Nephron (organoid): ENCODE results near the gene TMTC1.

Experiments used
- H3K27ac Mint-ChIP-seq, 3 experiments: 2 replicates each; pipeline ENCODE4 v1.8.0; 2020; ENCODE audit warnings: mixed read lengths in 3 of 3, mild to moderate bottlenecking in 2 of 3, moderate library complexity in 1 of 3
- H3K27me3 Mint-ChIP-seq: 2 replicates; pipeline ENCODE4 v1.8.0; 2021; ENCODE audit warnings: low read depth, mild to moderate bottlenecking, moderate library complexity, mixed read lengths
- H3K36me3 Mint-ChIP-seq: 2 replicates; pipeline ENCODE4 v1.8.0; 2020; ENCODE audit warnings: low read depth, mixed read lengths
- H3K4me1 Mint-ChIP-seq: 2 replicates; pipeline ENCODE4 v1.8.0; 2020; ENCODE audit warnings: mixed read lengths
- H3K4me3 Mint-ChIP-seq, 3 experiments: 2 replicates each; pipeline ENCODE4 v1.8.0; 2020; ENCODE audit warnings: mild to moderate bottlenecking in 3 of 3, mixed read lengths in 3 of 3, moderate library complexity in 2 of 3
- H3K9me3 Mint-ChIP-seq: 2 replicates; pipeline ENCODE4 v1.8.0; 2020; ENCODE audit warnings: mixed read lengths
- CTCF ChIP-seq, 3 experiments: fragments of 200-600 bp; sonication (generic); IDR thresholded peaks; one replicate each; pipeline ENCODE4 v1.5.0; 2021; ENCODE audit warnings: antibody characterized with exemption in 3 of 3; ENCODE audit not compliant: unreplicated experiment in 3 of 3

Gene TMTC1

DNA sequence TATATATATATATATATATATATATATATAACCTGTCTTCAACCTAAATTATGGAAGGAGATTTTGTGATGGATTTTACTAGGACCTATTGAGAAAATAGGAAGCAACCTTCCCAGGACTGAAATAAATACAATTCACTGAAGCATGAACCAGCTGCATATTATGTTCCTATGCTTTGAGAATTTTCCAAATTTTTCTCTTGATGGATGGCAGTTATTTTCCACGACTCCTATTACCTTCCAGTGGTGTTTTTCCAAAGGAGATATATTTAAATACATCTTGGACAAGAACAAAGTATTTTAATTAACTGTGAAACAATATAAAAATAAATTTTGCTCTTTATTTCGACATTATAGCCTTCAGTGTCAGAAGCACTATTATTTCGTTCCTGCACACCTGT lies 87.9 kb downstream of the TMTC1 start:
- Mint-ChIP-seq H3K4me1 (peaks cover 19% of the 10 kb centered on the region), H3K4me3 (no peak overlapping the region), H3K27ac (peak overlapping the region in 1 of 3 experiments; percentile 17), H3K36me3 (no peaks in the 10 kb centered on the region), H3K27me3 (no peaks in the 10 kb centered on the region), H3K9me3 (no peaks in the 10 kb centered on the region)
- no peak for TF ChIP-seq CTCF (IDR thresholded peaks at IDR 0.05; ENCODE audit: unreplicated experiment in 3 of 3)

DNA sequence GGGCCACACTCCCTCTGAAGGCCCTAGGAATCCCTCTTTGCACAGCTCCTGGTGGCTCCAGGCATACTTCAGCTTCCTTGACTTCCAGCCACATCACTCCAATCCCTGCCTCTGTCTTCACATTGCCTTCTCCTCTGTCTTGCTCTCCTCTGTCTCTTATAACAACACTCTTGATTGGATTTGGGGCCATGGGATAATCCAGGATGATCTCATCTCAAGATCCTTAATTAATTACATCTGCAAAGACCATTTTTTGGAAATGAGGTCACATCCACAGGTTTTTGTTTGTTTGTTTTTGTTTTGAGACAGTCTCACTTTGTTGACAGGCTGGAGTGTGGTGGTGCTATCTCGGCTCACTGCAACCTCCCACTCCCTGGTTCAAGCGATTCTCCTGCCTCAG lies 88.7 kb downstream of the TMTC1 start:
- Mint-ChIP-seq H3K27me3 (no peaks in the 10 kb centered on the region), H3K9me3 (no peaks in the 10 kb centered on the region), H3K4me1 (peaks cover 18% of the 10 kb centered on the region), H3K4me3 (no peak overlapping the region), H3K36me3 (no peaks in the 10 kb centered on the region), H3K27ac (no peak overlapping the region)
- TF ChIP-seq CTCF (IDR thresholded peaks at IDR 0.05; ENCODE audit: unreplicated experiment in 3 of 3), result no peak

DNA sequence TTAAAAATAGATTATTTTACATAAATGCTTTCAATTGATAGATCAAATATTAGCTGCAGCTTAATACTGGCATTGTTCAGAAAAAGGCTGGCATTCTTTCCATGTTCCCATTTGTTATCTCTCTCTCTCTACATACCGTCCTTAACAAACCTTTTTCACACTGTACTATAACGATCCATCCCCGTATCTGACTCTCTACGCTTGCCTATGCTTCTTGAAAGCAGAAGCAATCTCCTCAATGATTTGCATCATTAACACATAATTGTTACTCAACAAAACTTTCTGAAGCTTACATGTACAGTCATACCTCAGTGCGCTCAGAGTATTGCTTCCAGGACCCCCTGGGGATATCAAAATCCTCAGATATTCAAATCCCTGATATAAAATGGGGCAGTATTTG lies 89.7 kb downstream of the TMTC1 start:
- Mint-ChIP-seq H3K27me3 (no peaks in the 10 kb centered on the region), H3K9me3 (no peaks in the 10 kb centered on the region), H3K27ac (no peak overlapping the region), H3K36me3 (peaks cover 4% of the 10 kb centered on the region), H3K4me3 (no peak overlapping the region), H3K4me1 (peaks cover 16% of the 10 kb centered on the region)
- TF ChIP-seq CTCF (IDR thresholded peaks at IDR 0.05; ENCODE audit: unreplicated experiment in 3 of 3), result no peak

- H3K36me3 Mint-ChIP-seq, result peaks cover 4% of the 10 kb centered on the region
- no peak overlapping the region for H3K4me3 Mint-ChIP-seq
- H3K27me3 Mint-ChIP-seq, result no peaks in the 10 kb centered on the region
- H3K9me3 Mint-ChIP-seq, result no peaks in the 10 kb centered on the region
- H3K4me1 Mint-ChIP-seq, result peaks cover 6% of the 10 kb centered on the region
- no peak for TF ChIP-seq CTCF (IDR thresholded peaks at IDR 0.05; ENCODE audit: unreplicated experiment in 3 of 3)
- H3K27ac Mint-ChIP-seq, result no peak overlapping the region
These were observed 91.5 kb downstream of the TMTC1 start for GRCh38 chr12:29692237-29692636.

GRCh38 chr12:29691161-29691854 lies 92.4 kb downstream of the TMTC1 start:
- TF ChIP-seq CTCF (IDR thresholded peaks at IDR 0.05; ENCODE audit: unreplicated experiment in 3 of 3), result no peak
- no peaks in the 10 kb centered on the region for H3K9me3 Mint-ChIP-seq
- H3K36me3 Mint-ChIP-seq, result peaks cover 4% of the 10 kb centered on the region
- no peaks in the 10 kb centered on the region for H3K27me3 Mint-ChIP-seq
- no peak overlapping the region for H3K4me3 Mint-ChIP-seq
- no peak overlapping the region for H3K27ac Mint-ChIP-seq
- peaks cover 6% of the 10 kb centered on the region for H3K4me1 Mint-ChIP-seq

- TF ChIP-seq CTCF (IDR thresholded peaks at IDR 0.05; ENCODE audit: unreplicated experiment in 3 of 3), result no peak
- Mint-ChIP-seq H3K4me1 (peaks cover under 1% of the 10 kb centered on the region), H3K27me3 (no peaks in the 10 kb centered on the region), H3K36me3 (peaks cover 4% of the 10 kb centered on the region), H3K27ac (no peak overlapping the region), H3K4me3 (no peak overlapping the region), H3K9me3 (no peaks in the 10 kb centered on the region)
These were observed 93.0 kb downstream of the TMTC1 start for GRCh38 chr12:29690728-29691127.
